ENCODE data around the gene C7orf57. TPM values are rescaled to one million over a fixed set of nuclear protein-coding genes. Genes with fewer than 3 reads are reported as not detected.
"Not testable (repeated sequence)": the region's sequence is repeated elsewhere in the genome, so short reads cannot be mapped to it uniquely, and the experiment has no call there.

Gene C7orf57
- total RNA-seq, 4 donors from 2014 or later: 0.57 to 2.3 (median 1.0) TPM

DNA sequence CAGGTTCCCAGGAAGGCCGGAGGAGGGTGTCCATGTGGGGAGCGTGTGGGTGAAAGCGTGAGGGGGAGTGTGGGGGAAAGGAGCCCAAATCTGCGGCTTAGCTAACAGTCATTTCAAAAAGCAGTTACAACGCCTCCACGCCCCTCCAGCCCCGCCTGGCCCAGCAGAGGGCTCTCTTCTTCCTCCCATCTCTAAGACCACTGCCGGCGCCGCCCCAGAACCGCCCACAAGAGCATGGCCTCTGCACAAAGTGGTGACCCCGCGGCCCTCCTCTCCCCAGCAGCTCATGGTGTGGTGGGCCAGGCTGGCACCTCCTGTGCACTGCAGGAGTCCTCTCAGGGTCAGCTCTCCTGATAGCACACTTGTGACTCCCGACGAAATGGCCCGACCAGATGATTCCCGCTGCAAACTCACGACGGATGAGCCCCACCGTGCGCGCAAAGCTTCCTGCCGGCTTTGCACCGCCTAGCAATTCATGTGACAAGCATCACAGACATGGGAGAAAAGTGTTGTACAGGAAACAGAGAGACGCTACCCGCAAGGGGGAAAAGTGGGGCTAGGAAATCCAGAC lies 43.5 kb upstream of the C7orf57 start:
- Histone ChIP-seq H3K9me3 (no peaks in the 10 kb centered on the region), H3K27ac (peak overlapping the region; percentile 31 to 70 (median 52)), H3K4me3 (peak overlapping the region; percentile 27 to 71 (median 50)), H3K36me3 (no peaks in the 10 kb centered on the region), H3K4me1 (peaks cover 0 to 18% (median 0%) of the 10 kb centered on the region in 3 donors), H3K27me3 (no peaks in the 10 kb centered on the region)
- peak; percentile 71 for DNase-seq
- WGBS, 2 donors: 11 to 37% methylated on average over 17 to 18 of the region's 26 CpGs
- TF ChIP-seq, protein P1, sequence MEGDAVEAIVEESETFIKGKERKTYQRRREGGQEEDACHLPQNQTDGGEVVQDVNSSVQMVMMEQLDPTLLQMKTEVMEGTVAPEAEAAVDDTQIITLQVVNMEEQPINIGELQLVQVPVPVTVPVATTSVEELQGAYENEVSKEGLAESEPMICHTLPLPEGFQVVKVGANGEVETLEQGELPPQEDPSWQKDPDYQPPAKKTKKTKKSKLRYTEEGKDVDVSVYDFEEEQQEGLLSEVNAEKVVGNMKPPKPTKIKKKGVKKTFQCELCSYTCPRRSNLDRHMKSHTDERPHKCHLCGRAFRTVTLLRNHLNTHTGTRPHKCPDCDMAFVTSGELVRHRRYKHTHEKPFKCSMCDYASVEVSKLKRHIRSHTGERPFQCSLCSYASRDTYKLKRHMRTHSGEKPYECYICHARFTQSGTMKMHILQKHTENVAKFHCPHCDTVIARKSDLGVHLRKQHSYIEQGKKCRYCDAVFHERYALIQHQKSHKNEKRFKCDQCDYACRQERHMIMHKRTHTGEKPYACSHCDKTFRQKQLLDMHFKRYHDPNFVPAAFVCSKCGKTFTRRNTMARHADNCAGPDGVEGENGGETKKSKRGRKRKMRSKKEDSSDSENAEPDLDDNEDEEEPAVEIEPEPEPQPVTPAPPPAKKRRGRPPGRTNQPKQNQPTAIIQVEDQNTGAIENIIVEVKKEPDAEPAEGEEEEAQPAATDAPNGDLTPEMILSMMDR (IDR thresholded peaks at IDR 0.05): peak in 5 of 6 experiments; percentile 35 to 58 (median 51)
- TF ChIP-seq POLR2A (IDR thresholded peaks at IDR 0.05): peak in 1 of 4 donors; percentile 15
- intact Hi-C loops (cut with DNase I): loop anchor here (10.0 kb wide), 1 partner anchor 113 kb away; no protein-coding TSS in a partner anchor

DNA sequence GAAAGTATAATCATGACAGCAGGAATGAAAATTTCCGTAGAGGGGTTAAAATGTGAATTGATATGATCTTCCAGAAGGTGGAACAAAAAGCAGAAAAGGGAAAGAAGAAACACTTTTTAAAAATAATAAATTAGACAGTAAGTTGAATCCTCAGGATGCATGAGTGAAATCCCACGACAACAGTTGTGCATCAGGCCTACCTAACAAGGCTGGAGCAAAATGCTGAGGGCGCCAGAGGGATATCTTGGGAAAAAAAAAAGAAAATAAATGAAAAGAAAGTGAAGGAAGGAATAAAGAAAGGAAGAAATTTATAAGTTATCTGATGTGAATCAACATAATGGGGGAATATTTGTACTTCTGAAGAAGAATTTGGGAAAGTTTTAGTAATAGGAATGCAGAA lies 42.9 kb upstream of the C7orf57 start:
- intact Hi-C loops (cut with DNase I): loop anchor here (10.0 kb wide), 1 partner anchor 112 kb away; no protein-coding TSS in a partner anchor
- TF ChIP-seq, protein P1 (IDR thresholded peaks at IDR 0.05): no peak
- TF ChIP-seq POLR2A (IDR thresholded peaks at IDR 0.05): no peak
- H3K27ac ChIP-seq: peak overlapping the region in 2 of 4 donors; percentile 51 to 52
- no peaks in the 10 kb centered on the region for H3K9me3 ChIP-seq
- no peaks in the 10 kb centered on the region for H3K27me3 ChIP-seq
- DNase-seq: no peak
- peaks cover 0 to 18% (median 0%) of the 10 kb centered on the region in 3 donors for H3K4me1 ChIP-seq
- peak overlapping the region in 1 of 4 donors; percentile 52 for H3K4me3 ChIP-seq
- H3K36me3 ChIP-seq: no peaks in the 10 kb centered on the region
- WGBS, 2 donors: 72 to 75% methylated on average over 3 of the region's 3 CpGs

DNA sequence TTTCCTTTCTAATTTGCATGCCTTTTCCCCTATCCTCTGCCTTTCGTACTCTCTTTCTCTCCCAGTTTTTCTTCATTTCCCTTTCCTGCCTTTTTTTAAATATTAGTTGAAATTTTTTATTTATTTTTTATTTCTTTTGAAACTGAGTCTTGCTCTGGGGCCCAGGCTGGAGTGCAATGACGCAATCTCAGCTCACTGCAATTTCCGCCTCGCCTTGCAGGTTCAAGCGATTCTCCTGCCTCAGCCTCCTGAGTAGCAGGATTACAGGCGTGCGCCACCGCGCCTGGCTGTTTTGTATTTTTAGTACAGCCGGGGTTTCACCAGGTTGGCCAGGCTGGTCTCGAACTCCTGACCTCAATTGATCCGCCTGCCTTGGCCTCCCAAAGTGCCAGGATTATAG lies 35.9 kb upstream of the C7orf57 start:
- TF ChIP-seq, protein P1 (IDR thresholded peaks at IDR 0.05): no peak
- TF ChIP-seq POLR2A (IDR thresholded peaks at IDR 0.05): no peak
- Histone ChIP-seq H3K4me3 (no peak overlapping the region), H3K36me3 (no peaks in the 10 kb centered on the region), H3K27me3 (peaks cover 0 to 5% (median 0%) of the 10 kb centered on the region in 4 donors), H3K9me3 (no peaks in the 10 kb centered on the region), H3K4me1 (no peaks in the 10 kb centered on the region), H3K27ac (no peak overlapping the region)
- 95 to 97% methylated on average over 12 of the region's 12 CpGs for WGBS, 2 donors
- no peak for DNase-seq
- intact Hi-C loops (cut with DNase I): loop anchor here (10.0 kb wide), 1 partner anchor 105 kb away; no protein-coding TSS in a partner anchor

DNA sequence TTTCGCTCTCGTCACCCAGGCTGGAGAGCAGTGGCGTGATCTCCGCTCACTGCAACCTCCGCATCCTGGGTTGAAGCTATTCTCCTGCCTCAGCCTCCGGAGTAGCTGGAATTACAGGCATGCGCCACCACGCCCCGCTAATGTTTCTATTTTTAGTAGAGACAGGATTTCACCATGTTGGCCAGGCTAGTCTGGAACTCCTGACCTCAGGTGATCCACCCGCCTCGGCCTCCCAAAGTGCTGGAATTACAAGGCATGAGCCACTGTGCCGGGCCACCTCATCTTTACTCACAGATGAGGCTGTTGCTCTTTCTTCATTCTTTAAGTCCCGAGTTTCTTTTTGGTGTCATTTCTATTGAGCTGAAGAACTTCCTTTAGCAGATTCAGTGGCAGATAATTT lies 35.2 kb upstream of the C7orf57 start:
- H3K36me3 ChIP-seq; H3K9me3 ChIP-seq; H3K4me3 ChIP-seq; H3K27ac ChIP-seq; intact Hi-C loops (cut with DNase I); H3K4me1 ChIP-seq; DNase-seq; H3K27me3 ChIP-seq: not testable (repeated sequence)
- 79 to 82% methylated on average over 10 to 13 of the region's 13 CpGs for WGBS, 2 donors

DNA sequence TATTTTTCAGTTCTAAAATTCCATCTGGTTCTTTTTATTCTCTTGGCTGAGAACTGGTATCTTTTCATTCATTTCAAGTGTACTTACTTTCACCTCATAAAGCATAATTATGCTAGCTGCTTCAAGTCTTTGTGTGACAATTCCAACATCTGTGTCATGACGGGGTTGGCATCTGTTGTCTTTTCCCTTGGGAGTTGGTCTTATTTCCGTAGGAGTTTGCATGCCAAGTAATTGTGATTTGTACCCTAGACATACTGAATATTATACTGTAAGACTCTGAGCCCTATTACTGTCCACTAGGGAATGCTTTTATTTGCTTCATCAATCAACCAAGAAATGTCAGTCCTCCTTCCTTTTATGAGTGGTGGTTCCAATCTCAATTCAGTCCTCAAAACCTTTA lies 31.3 kb upstream of the C7orf57 start:
- Histone ChIP-seq H3K4me3 (no peak overlapping the region), H3K4me1 (no peaks in the 10 kb centered on the region), H3K27ac (no peak overlapping the region), H3K36me3 (no peaks in the 10 kb centered on the region), H3K9me3 (no peaks in the 10 kb centered on the region), H3K27me3 (peaks cover 0 to 21% (median 0%) of the 10 kb centered on the region in 4 donors)
- WGBS, 2 donors: 38 to 66% methylated on average over 2 of the region's 2 CpGs
- intact Hi-C loops (cut with DNase I): no loop called here
- DNase-seq: no peak
- TF ChIP-seq POLR2A (IDR thresholded peaks at IDR 0.05): no peak
- TF ChIP-seq, protein P1 (IDR thresholded peaks at IDR 0.05): no peak
